Measurements from ENCODE around the gene SMIM36.

GRCh38 chr17:55407641-55408566 lies 103.3 kb downstream of the SMIM36 start:
- no peak for TF ChIP-seq POLR2AphosphoS5 (IDR thresholded peaks at IDR 0.05)
- TF ChIP-seq POLR2A (IDR thresholded peaks at IDR 0.05), result no peak
